CMK (cell line): ENCODE data around the gene ATP5PB.

ENCODE experiments used
- DNase-seq: peaks from one replicate; pipeline ENCODE4 v3.0.0-alpha.2; 2010; ENCODE audit warnings: low read depth

ATP5PB gene

DNA sequence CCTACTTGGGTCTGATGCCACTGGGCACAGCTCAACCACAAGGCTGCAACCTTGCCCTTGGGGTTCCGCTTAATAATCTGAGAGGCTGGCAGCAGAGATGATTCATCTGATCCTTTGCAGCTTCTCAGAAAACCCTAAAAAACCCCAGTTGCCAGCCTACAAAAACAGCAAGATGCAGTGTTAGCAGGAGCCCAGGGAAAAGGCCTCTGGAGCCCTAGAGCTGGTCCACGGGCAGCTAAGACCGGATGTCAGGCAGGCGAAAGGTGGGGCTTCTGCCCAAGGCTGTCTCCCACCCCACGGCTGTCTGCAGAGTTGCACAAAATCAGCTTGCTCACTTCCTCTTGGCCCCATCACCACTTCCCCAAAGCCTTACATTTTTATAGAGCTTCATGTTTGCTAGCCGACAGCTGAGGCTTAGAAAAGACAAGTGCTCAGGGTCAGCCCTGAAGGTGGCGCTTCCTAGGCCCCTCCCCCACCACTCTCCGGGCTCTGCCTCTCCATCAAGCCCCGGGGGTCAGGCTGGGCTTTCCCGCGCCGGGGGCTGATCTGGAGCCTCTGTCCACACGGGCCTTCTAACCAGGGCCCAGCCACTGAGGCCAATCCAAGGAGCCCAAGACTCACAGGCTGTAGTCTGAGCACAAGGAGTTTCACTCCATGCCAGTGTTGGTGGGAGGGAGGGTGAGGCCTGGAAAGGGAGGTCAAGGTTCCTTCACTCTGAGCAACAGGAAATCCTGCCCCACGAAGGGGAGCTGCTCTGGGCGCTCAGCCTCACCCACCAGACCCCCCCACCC, 58.3 kb downstream of the ATP5PB start:
- DNase-seq, result peak; percentile 93

DNA sequence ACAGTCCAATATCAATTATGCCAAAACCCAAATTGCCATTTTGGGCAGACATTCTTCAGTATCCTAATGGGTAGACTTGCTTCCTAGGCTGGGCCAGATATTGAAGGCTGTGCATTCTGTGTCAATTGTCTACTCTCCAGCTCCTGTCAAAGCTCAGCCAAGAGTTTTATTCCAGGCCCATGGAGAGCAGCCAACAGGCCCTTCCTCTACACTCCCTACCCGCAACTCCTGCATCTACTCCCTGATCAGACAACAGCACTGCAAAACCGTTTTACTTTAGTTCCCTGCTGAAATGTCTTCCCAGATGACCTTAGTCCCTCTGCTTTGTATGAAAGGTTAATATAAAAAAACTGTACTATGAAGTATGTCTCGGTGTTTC, 60.7 kb downstream of the ATP5PB start:
- no peak for DNase-seq

DNA sequence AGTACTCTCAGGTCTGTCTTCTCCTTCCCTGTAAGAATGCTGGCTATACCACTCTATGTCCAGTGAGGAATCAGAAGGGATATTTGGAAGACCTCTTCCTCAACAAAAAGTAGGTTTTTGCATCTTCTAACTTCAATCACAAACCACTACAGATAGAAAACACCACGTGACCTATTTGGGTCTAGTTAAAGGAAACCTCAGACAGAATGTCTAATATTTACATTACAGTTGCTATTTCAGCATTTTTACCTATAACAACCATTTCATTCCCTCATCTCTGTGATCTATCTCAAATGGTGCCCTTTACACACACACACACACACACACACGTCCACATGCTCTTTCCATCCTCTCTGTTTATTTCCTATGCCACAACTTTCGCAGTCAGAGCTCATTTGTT, 62.1 kb downstream of the ATP5PB start:
- DNase-seq, result no peak
